ENCODE results near the gene SORCS2. TPM values are rescaled to one million over a fixed set of nuclear protein-coding genes. Genes with fewer than 3 reads are reported as not detected.

Gene SORCS2
- total RNA-seq, 1 experiment from 2014 or later: 0.05 TPM

DNA sequence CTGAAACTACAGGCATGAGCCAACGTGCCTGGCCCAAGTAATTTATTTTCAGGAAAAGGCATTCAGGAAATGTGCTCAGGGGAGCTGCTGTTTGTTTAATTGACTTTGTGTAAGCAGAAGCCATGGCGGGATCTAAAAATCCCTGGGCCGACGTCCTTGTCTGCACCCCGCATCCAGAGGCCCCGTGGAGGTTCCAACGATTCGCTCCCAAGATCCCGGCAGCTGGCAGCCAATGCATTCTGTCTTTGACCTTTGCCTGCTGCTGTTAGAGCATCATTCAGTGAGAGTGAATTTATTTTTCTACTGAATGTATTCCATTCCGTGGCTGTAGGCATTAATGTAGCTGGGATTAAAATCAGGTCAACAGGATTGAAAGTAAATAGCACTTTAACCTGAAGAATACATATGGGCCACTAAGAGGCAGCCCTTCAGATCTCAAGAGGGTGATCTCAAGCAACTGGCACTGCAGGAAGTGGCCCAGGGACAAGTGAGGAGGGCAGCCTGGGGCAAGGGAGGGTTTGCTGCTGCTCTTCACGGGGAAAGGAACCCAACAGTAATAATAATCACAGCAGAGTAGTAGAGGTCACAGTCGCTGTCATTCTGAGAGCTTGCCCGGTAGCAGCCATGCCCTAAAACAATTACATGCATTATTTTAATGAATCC is 167.2 kb downstream of the SORCS2 start:
- no peak overlapping the region for H3K27ac ChIP-seq

DNA sequence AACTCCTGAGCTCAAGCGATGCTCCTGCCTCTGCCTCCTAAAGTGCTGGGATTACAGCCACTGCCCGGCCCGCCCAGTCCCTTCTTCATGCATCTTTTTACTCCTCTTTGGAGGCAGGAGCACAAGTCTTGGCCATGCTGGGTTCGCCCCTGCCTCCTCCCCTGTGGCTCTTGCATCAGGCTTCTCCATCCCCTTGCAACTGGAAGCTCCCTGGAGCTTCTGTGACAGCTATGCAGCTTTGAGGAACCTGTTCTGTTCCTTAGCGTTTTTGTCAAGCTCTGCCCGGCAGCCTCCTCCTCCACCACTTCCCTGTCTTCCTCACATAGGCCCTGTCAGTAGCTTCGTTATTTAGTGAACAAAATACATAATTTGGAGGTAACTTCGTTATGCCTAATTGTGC is 168.5 kb downstream of the SORCS2 start:
- no peak for DNase-seq (ENCODE audit: low read depth in 1 of 2, low spot score in 2 of 2)
- no peaks in the 10 kb centered on the region for H3K9me3 ChIP-seq (replicated peaks)
- no peaks in the 10 kb centered on the region for H3K4me1 ChIP-seq (replicated peaks)
- no peaks in the 10 kb centered on the region for H3K36me3 ChIP-seq
- no peak overlapping the region for H3K4me3 ChIP-seq
- no peak overlapping the region for H3K27ac ChIP-seq
- no peaks in the 10 kb centered on the region for H3K27me3 ChIP-seq (replicated peaks)

More for the DNA sequence above, 167.2 kb downstream of the SORCS2 start:
- H3K4me1 ChIP-seq (replicated peaks): no peaks in the 10 kb centered on the region
- H3K27me3 ChIP-seq (replicated peaks): no peaks in the 10 kb centered on the region
- H3K9me3 ChIP-seq (replicated peaks): no peaks in the 10 kb centered on the region
- no peak for DNase-seq (ENCODE audit: low read depth in 1 of 2, low spot score in 2 of 2)
- H3K4me3 ChIP-seq: no peak overlapping the region
- H3K36me3 ChIP-seq: no peaks in the 10 kb centered on the region

DNA sequence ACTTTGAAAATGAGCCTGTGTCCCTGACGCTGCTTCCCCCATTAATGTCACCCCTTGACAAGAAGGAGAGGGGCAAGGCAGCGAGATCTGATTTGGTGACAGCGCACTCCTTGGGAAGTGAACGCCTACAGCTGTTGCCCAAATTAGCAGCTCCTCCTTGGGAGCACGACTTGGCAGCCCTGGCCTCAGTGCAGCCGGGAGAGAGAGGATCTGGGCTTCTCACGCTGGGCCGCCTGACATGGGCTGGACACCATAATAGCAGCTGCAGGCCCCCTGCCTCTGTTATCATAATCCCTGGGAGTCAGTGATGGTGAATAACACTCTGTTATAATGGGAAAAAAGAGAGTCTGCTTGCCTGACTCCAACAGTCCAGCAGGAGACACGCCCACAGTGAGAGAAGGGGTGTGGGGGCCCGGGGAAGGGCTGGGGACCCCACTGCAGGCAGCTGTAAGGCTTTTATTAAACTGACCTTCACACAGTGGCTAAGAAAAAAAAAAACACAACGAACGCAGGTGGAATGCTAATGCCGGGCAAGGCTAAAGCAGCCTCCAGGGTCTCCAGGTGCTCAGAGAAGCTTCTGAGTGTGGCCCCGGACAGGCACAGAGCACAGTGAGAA is 169.1 kb downstream of the SORCS2 start:
- Histone ChIP-seq H3K9me3 (replicated peaks) (no peaks in the 10 kb centered on the region), H3K4me3 (no peak overlapping the region), H3K27me3 (replicated peaks) (no peaks in the 10 kb centered on the region), H3K36me3 (no peaks in the 10 kb centered on the region), H3K27ac (no peak overlapping the region), H3K4me1 (replicated peaks) (no peaks in the 10 kb centered on the region)
- no peak for DNase-seq (ENCODE audit: low read depth in 1 of 2, low spot score in 2 of 2)

DNA sequence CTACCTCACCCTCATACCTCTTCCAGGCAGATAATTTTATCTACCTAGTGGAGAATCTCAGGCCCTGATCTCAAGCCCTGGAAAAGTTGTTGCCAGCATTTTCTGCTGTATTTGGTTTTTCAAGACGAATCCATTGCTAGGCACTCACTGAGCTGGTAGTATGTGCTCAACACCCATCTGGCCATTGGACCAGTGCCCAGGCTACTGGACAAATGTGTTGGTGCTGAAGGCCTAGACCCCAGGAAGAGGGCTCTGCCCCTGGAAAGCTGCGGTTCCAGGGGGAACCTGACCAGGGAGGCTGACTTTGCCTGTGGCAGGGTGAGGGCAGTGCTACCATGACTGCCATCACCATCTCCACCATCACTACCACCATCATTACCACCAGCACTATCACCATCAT is 170.0 kb downstream of the SORCS2 start:
- Histone ChIP-seq H3K9me3 (replicated peaks) (no peaks in the 10 kb centered on the region), H3K4me1 (replicated peaks) (no peaks in the 10 kb centered on the region), H3K36me3 (no peaks in the 10 kb centered on the region), H3K4me3 (no peak overlapping the region), H3K27me3 (replicated peaks) (no peaks in the 10 kb centered on the region), H3K27ac (no peak overlapping the region)
- DNase-seq (ENCODE audit: low read depth in 1 of 2, low spot score in 2 of 2): no peak

DNA sequence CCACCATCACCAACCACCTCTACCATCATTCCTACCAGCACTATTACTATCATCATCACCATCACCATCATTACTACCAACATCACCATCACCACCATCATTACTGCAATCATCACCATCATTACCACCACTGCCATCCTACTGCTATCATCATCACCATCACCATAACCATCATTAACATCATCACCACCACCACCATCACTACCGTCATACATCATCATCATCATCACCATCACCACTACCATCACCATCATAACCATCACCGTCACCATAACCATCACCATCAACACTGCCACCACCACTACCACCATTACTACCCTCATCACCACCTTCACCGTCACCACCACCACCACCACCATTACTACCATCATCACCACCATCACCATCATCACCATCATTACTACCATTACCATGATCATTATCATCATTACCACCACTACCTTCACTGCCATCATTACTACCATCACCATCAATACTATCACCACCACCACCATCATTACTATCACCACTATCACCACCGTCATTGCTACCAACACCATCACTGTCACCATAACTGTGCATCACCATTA is 170.6 kb downstream of the SORCS2 start:
- H3K9me3 ChIP-seq (replicated peaks): no peaks in the 10 kb centered on the region
- H3K4me1 ChIP-seq (replicated peaks): no peaks in the 10 kb centered on the region
- H3K27me3 ChIP-seq (replicated peaks): no peaks in the 10 kb centered on the region
- no peaks in the 10 kb centered on the region for H3K36me3 ChIP-seq
- H3K4me3 ChIP-seq: no peak overlapping the region
- no peak for DNase-seq (ENCODE audit: low read depth in 1 of 2, low spot score in 2 of 2)
- H3K27ac ChIP-seq: no peak overlapping the region

DNA sequence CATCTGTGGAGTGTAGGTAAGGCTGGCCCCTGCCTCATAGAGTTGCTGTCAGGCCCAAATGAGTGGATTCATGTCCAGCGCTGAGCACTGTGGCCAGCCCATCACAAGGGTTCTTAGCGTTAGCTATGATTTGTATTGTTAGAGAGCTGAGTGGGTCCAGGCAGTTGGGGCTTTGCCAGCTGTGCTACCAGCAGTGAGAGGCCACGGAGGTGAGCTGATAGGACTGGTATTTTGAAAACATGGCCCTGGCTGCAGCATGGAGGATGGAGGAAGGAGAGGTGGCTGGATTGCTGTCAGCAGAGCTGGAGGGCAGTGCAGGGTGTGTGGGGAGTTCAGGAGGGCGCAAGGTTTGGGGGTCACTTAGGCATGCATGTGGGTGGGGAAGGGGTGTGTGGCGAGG is 172.6 kb downstream of the SORCS2 start:
- no peak overlapping the region for H3K4me3 ChIP-seq
- no peaks in the 10 kb centered on the region for H3K36me3 ChIP-seq
- H3K27me3 ChIP-seq (replicated peaks): no peaks in the 10 kb centered on the region
- no peaks in the 10 kb centered on the region for H3K4me1 ChIP-seq (replicated peaks)
- no peaks in the 10 kb centered on the region for H3K9me3 ChIP-seq (replicated peaks)
- no peak for DNase-seq (ENCODE audit: low read depth in 1 of 2, low spot score in 2 of 2)
- H3K27ac ChIP-seq: no peak overlapping the region

DNA sequence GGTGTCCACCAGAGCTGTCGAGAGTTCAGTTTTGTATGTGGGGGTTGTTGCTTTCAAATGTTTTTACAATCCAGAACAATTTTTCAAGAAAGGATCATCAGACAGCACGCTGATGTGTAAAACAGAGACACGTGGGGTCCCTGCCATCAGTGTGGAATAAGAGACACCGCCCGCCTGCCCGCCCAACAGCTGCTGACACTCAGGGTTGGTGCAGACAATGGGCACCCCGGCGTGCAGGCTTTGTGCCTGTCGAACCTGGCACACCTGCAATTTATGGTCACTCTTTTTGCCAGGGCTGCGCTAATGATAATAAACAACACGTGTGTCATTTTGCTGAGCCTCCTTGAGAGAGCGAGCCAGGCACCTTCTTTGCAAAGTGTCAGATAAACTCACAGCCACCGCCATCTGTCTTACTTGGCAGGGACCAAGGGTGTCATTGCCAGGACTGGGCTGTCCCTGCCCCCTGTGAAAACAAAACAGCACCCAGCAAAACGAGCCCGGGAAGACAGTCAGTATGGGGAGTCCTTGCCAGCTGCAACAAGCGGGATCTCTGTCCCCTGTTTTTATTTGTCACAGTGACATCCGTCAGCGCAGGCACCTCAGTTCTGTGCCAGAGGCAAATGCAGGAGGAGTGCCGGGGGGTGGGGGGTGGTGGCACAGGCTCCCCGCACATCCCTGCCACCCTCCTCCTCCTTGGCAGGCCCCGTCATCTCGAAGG is 173.3 kb downstream of the SORCS2 start:
- H3K9me3 ChIP-seq (replicated peaks): no peaks in the 10 kb centered on the region
- H3K4me3 ChIP-seq: no peak overlapping the region
- no peaks in the 10 kb centered on the region for H3K36me3 ChIP-seq
- DNase-seq (ENCODE audit: low read depth in 1 of 2, low spot score in 2 of 2): no peak
- no peak overlapping the region for H3K27ac ChIP-seq
- H3K4me1 ChIP-seq (replicated peaks): no peaks in the 10 kb centered on the region
- no peaks in the 10 kb centered on the region for H3K27me3 ChIP-seq (replicated peaks)

DNA sequence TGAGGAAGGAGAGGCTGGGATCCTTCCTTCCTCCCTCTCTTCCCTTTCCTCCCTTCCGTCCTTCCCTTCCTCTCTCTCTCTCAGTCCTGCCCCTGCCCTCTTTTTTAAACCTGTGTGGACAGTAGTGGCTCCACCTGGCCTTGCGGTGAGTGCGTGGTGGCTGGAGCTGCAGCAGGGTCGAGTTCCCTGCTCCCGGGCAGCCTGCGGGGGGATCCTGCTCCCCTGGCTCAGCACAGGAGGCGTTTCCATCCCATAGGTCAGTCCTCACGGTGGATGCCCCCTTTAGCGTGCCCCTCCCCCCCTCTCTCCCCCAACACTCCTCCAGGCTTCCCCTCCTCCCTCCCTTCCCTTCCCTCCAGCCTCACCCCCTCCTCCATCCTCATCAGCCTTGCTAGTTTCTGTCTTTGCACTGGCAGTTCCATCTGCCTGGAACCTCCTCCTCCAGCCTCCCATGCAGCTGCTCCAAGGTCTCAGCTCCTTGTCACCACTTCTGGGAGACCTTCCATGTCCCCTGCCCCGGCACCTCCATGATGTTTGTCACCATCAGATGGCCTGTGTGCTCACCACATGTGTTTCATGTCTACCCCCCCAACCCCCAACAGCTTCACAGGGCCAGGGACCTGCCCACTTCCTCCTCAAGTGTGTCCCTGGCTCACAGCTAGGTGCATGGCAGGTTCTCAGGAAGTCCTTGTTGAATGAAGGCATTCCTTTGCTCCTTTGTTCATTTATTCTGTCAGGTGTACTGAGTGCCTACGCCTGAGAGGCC is 174.0 kb downstream of the SORCS2 start:
- Histone ChIP-seq H3K4me1 (replicated peaks) (no peaks in the 10 kb centered on the region), H3K27me3 (replicated peaks) (no peaks in the 10 kb centered on the region), H3K4me3 (no peak overlapping the region), H3K27ac (no peak overlapping the region), H3K9me3 (replicated peaks) (no peaks in the 10 kb centered on the region), H3K36me3 (no peaks in the 10 kb centered on the region)
- no peak for DNase-seq (ENCODE audit: low read depth in 1 of 2, low spot score in 2 of 2)

DNA sequence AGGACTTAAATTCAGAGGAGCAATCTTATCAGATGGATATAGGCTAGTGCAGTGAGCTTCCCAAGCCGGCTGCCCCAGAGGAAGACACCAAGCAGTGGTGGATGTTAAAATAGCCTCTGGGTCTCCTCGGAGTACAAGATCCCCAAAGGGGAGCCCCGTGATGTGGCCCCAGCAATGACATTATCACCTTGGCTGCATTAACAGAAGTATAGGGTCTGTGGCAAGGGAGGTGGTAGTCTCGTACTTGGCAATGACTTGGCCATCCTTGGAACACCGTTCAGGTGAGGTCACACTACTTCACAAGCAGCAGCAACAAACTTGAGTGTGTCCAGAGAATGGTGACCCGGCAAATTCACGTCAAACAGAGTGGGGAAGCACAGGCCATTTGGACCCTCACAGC is 174.6 kb downstream of the SORCS2 start:
- Histone ChIP-seq H3K4me1 (replicated peaks) (no peaks in the 10 kb centered on the region), H3K4me3 (no peak overlapping the region), H3K27ac (no peak overlapping the region), H3K36me3 (no peaks in the 10 kb centered on the region), H3K9me3 (replicated peaks) (no peaks in the 10 kb centered on the region), H3K27me3 (replicated peaks) (no peaks in the 10 kb centered on the region)
- no peak for DNase-seq (ENCODE audit: low read depth in 1 of 2, low spot score in 2 of 2)

DNA sequence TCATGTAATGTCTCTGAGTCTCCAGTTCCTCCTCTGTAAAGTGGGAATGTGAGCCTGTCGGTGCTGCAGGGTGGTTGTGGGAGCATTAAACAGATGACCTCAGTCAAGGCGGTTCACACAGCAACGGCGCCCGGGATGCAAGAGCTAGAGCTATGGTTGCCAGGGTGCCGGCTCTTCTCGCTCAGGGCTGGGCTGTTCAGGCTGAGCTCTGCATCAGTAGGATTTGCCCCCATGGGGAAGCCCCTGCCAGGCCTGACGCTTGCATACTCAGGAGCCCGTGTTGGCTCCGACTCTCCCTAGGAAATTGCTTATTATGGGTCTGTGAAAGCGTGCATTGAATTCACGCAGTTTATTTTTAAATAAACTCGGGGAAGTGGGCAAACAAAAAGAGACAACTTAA is 175.1 kb downstream of the SORCS2 start:
- H3K4me1 ChIP-seq (replicated peaks): no peaks in the 10 kb centered on the region
- DNase-seq (ENCODE audit: low read depth in 1 of 2, low spot score in 2 of 2): no peak
- H3K27me3 ChIP-seq (replicated peaks): no peaks in the 10 kb centered on the region
- no peaks in the 10 kb centered on the region for H3K36me3 ChIP-seq
- H3K9me3 ChIP-seq (replicated peaks): no peaks in the 10 kb centered on the region
- H3K27ac ChIP-seq: no peak overlapping the region
- no peak overlapping the region for H3K4me3 ChIP-seq

DNA sequence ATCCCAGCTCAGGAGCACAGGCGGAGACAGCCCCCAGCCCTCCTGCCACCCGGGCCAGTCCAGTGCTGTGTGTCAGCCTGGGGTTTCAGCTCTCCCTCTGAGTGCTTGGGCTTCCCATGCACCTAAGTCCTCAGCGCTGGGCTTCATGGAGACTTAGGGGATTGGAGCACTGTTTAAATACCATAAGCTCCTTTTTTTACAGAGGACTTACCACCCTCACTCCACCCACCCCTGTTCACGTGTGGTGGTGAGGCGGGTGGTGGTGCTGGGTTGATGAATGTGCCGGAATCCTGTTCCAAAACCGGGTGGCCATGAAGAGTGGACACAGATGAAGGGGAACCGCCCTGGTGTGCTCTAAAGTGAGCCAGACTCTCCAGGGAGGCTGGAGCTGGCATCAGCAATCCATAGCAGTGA is 175.5 kb downstream of the SORCS2 start:
- DNase-seq (ENCODE audit: low read depth in 1 of 2, low spot score in 2 of 2): no peak
- Histone ChIP-seq H3K4me3 (no peak overlapping the region), H3K9me3 (replicated peaks) (no peaks in the 10 kb centered on the region), H3K4me1 (replicated peaks) (no peaks in the 10 kb centered on the region), H3K36me3 (no peaks in the 10 kb centered on the region), H3K27ac (no peak overlapping the region), H3K27me3 (replicated peaks) (no peaks in the 10 kb centered on the region)

DNA sequence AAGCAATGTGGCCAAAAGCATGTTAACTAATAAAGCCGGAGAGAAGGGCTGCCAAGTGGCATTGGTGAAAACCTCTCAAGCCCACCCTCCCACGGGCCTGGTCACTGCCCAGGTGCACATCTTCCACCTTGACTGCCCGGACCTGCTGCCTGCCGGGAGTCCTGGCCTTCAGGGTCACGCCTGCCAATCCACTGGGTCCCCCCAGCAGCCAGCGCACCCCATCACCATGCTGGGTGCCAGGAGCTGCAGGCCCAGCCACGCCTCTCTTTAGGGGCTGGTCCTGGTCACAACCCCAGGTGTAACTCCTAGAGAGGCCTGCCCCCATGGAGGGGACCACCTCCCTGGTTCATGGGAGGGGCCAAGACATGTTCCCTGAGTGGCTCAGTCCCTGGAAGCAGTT is 176.0 kb downstream of the SORCS2 start:
- Histone ChIP-seq H3K36me3 (no peaks in the 10 kb centered on the region), H3K4me3 (no peak overlapping the region), H3K27ac (no peak overlapping the region), H3K9me3 (replicated peaks) (no peaks in the 10 kb centered on the region), H3K27me3 (replicated peaks) (no peaks in the 10 kb centered on the region), H3K4me1 (replicated peaks) (no peaks in the 10 kb centered on the region)
- DNase-seq (ENCODE audit: low read depth in 1 of 2, low spot score in 2 of 2): no peak

DNA sequence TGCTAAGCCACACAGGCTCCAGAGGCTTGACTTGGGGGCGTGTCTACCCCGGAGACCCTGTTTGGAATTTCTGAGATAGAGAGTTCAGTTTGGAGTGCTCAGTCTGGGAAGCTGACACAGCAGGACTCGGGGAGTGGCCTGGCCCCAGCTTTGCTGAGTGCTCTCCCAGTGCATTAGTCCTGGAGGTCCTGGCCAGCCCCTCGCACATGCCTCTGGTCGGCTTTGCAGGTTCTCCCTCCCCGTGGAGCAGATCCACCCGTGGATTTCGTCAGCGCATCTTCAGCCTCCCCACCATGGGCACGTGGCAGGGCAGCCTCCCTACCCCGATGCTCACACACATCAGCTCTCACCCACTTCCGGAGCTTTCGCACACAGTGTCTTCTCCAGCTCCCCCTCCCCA is 177.2 kb downstream of the SORCS2 start:
- no peaks in the 10 kb centered on the region for H3K27me3 ChIP-seq (replicated peaks)
- H3K27ac ChIP-seq: no peak overlapping the region
- no peaks in the 10 kb centered on the region for H3K9me3 ChIP-seq (replicated peaks)
- no peaks in the 10 kb centered on the region for H3K4me1 ChIP-seq (replicated peaks)
- no peak overlapping the region for H3K4me3 ChIP-seq
- no peaks in the 10 kb centered on the region for H3K36me3 ChIP-seq
- DNase-seq (ENCODE audit: low read depth in 1 of 2, low spot score in 2 of 2): no peak
